Right cardiac atrium (tissue), 5 donors: ENCODE results near the gene SOX1. TPM values are rescaled to one million over a fixed set of nuclear protein-coding genes. Genes with fewer than 3 reads are reported as not detected.

Experiments
- ATAC-seq, 2 donors: fragments of 200-7000 bp; cut with Tn5 transposase; one replicate each; pipeline versions ENCODE4 v1.8.0 to v1.9.1; 2020; ENCODE audit warnings: moderate library complexity in 2 of 2, mild to moderate bottlenecking in 1 of 2
- DNase-seq, 3 donors: peaks; one replicate each; pipeline ENCODE4 v3.0.0-alpha.2; 2020
- H3K27ac ChIP-seq: one replicate; pipeline ENCODE4 v1.5.1; 2013; ENCODE audit warnings: mild to moderate bottlenecking, low read length, control low read depth, moderate library complexity
- H3K27me3 ChIP-seq: one replicate; pipeline ENCODE4 v1.6.1; 2013; ENCODE audit not compliant: control insufficient read depth, insufficient read depth
- H3K4me1 ChIP-seq: one replicate; pipeline ENCODE4 v1.6.1; 2013; ENCODE audit warnings: low read length; ENCODE audit not compliant: control insufficient read depth, insufficient read depth
- H3K4me3 ChIP-seq: one replicate; pipeline ENCODE4 v1.5.1; 2013; ENCODE audit warnings: low read length, control low read depth
- H3K9me3 ChIP-seq: one replicate; pipeline ENCODE4 v1.6.1; 2013; ENCODE audit warnings: low read length; ENCODE audit not compliant: control insufficient read depth
- WGBS: extraction: QIAGEN DNeasy Blood & Tissue Kit; methylation state at CpG from one replicate; pipeline ENCODE4 v1.1.7; 2013; 5-methylcytosine and 5-hydroxymethylcytosine counted together
- intact Hi-C, 4 donors: fragments of 100-400 bp; cut with DNase I; formaldehyde crosslinking; loops; one replicate each; pipeline versions ENCODE4 v1.11.0 to v1.14.0; 2022 to 2023
- polyA plus RNA-seq: library from polyadenylated mRNA; stranded (reverse); fragments of 200-250 nt; gene quantifications from one replicate; pipeline ENCODE4 v1.2.3, GENCODE V29; 2013
- total RNA-seq, 4 donors: library from RNA; stranded (reverse); fragmentation: NEBNext Ultra II Directional; extraction: Animal tissue kit (Norgen Biotek cat#: 25700); gene quantifications; one replicate each; pipeline ENCODE4 v1.2.1, GENCODE V29; 2021
- donor health status: healthy with polysubstance abuse.
- donor health status: DM: no; HTN: yes; CAD: no.
- donor health status: DM: no; HTN: no; CAD: no.
- donor health status: DM: no; HTN: yes; CAD: no; lungs with severe emphysema.
- donor health status: DM: yes; HTN: yes; CAD: no.

SOX1 gene
- total and polyA plus RNA-seq, 5 donors, result not detected

GRCh38 chr13:112120031-112120373 lies 53.1 kb downstream of the SOX1 start:
- intact Hi-C loops, result no loop called here
- WGBS, result 41% methylated on average over 5 of the region's 5 CpGs
- Histone ChIP-seq H3K4me1 (no peaks in the 10 kb centered on the region), H3K4me3 (no peak overlapping the region), H3K27ac (no peak overlapping the region), H3K27me3 (no peaks in the 10 kb centered on the region), H3K9me3 (no peaks in the 10 kb centered on the region)
- ATAC-seq, result no peak
- DNase-seq, result no peak
